Endothelial cell of umbilical vein (primary cell): ENCODE results near the gene TTLL11. TPM values are rescaled to one million over a fixed set of nuclear protein-coding genes. Genes with fewer than 3 reads are reported as not detected.

Source experiments
- BruUV-seq: library from RNA; stranded (reverse); fragments of 400-500 nt; replicated peaks from 2 replicates; lab custom pipeline; 2021; lab: Mats Ljungman, UMichigan
- CTCF ChIA-PET: fragments of 300-600, 350-600 bp; sonication (Branson Sonifier 250); formaldehyde crosslinking; loops from one replicate; lab custom pipeline; 2021; ENCODE audit warnings: antibody characterized with exemption, inconsistent platforms; lab: Charles Lee
- POLR2A ChIA-PET: fragments of 300-600, 350-600 bp; sonication (Branson Sonifier 250); formaldehyde crosslinking; loops from one replicate; lab custom pipeline; 2021; ENCODE audit warnings: antibody characterized with exemption, inconsistent platforms; lab: Charles Lee
- DNase-seq: peaks from one replicate; pipeline ENCODE4 v3.0.0-alpha.2; 2011; ENCODE audit warnings: low read depth, low spot score
- FAIRE-seq: peaks from 2 replicates; lab custom pipeline; 2011; peaks lifted over from hg19 to GRCh38; lab: Jason Lieb, UNC
- H2AFZ ChIP-seq: 2 replicates; pipeline ENCODE4 v1.6.0; 2012; ENCODE audit warnings: low read depth, low read length, control low read depth, inconsistent platforms
- H3K27ac ChIP-seq: 2 replicates; pipeline ENCODE4 v1.5.1; 2011; ENCODE audit warnings: low read depth, mild to moderate bottlenecking, control low read depth, low read length, moderate library complexity; ENCODE audit not compliant: insufficient read depth
- H3K27me3 ChIP-seq, 2 experiments: 2 replicates each; pipeline versions ENCODE4 v1.6.0 to v1.6.1; 2011; ENCODE audit warnings: low read length in 2 of 2, mixed read lengths in 1 of 2; ENCODE audit not compliant: control insufficient read depth in 2 of 2, insufficient read depth in 2 of 2
- H3K36me3 ChIP-seq, 2 experiments: 2 replicates in 1 of 2; 3 replicates in 1 of 2; pipeline ENCODE4 v1.5.1; 2011; ENCODE audit warnings: low read length in 2 of 2, mild to moderate bottlenecking in 1 of 2, moderate library complexity in 1 of 2; ENCODE audit not compliant: control insufficient read depth in 2 of 2, insufficient read depth in 2 of 2; ENCODE audit errors: extremely low read depth in 1 of 2
- H3K4me1 ChIP-seq: 3 replicates; pipeline ENCODE4 v1.5.1; 2011; ENCODE audit warnings: mild to moderate bottlenecking, low read length; ENCODE audit not compliant: control insufficient read depth, insufficient read depth; ENCODE audit errors: extremely low read depth
- H3K4me2 ChIP-seq: 2 replicates; pipeline ENCODE4 v1.6.1; 2011; ENCODE audit warnings: low read length, control low read depth, mixed read lengths; ENCODE audit not compliant: insufficient read depth
- H3K4me3 ChIP-seq, 3 experiments: fragments of 200-600 bp in 1 of 3; sonication (generic), shearing (Covaris generic) in 1 of 3; replicated peaks in 1 of 3; 2 replicates each; pipeline ENCODE4 v1.5.1; 2011 to 2016; ENCODE audit warnings: control low read depth in 3 of 3, low read length in 3 of 3, mild to moderate bottlenecking in 2 of 3, inconsistent platforms in 1 of 3, low read depth in 1 of 3, moderate library complexity in 1 of 3; ENCODE audit not compliant: insufficient read depth in 1 of 3
- H3K79me2 ChIP-seq: 2 replicates; pipeline ENCODE4 v1.6.0; 2012; ENCODE audit warnings: low read length, inconsistent platforms; ENCODE audit not compliant: control insufficient read depth, insufficient read depth
- H3K9ac ChIP-seq: replicated peaks from 2 replicates; pipeline ENCODE3; 2011; ENCODE audit warnings: low read length, control low read depth; ENCODE audit not compliant: insufficient read depth; ENCODE audit errors: extremely low read depth
- H3K9me1 ChIP-seq: replicated peaks from 3 replicates; pipeline ENCODE4 v1.6.0; 2011; ENCODE audit warnings: mild to moderate bottlenecking, low read length; ENCODE audit not compliant: control insufficient read depth, insufficient read depth; ENCODE audit errors: extremely low read depth
- H3K9me3 ChIP-seq: replicated peaks from 2 replicates; pipeline ENCODE4 v1.5.1; 2012; ENCODE audit warnings: low read length, inconsistent platforms; ENCODE audit not compliant: control insufficient read depth, insufficient read depth
- H4K20me1 ChIP-seq: replicated peaks from 2 replicates; pipeline ENCODE3; 2011; ENCODE audit warnings: mild to moderate bottlenecking, low read length; ENCODE audit not compliant: control insufficient read depth, insufficient read depth; ENCODE audit errors: extremely low read depth
- EZH2 ChIP-seq: IDR thresholded peaks from 2 replicates; pipeline ENCODE4 v1.6.1; 2012; ENCODE audit warnings: borderline replicate concordance, low read depth, mild to moderate bottlenecking, moderate library complexity, low read length, inconsistent platforms; ENCODE audit not compliant: severe bottlenecking
- GATA2 ChIP-seq: IDR thresholded peaks from 2 replicates; pipeline ENCODE4 v1.7.0; 2011; ENCODE audit warnings: low read depth, mild to moderate bottlenecking, moderate library complexity, mixed read lengths, low read length; ENCODE audit not compliant: insufficient read length, insufficient read depth
- JUN ChIP-seq: IDR thresholded peaks from 2 replicates; pipeline ENCODE4 v1.6.1; 2011; ENCODE audit warnings: borderline replicate concordance, low read depth; ENCODE audit not compliant: insufficient read length, insufficient read depth
- MYC ChIP-seq: IDR thresholded peaks from one replicate; pipeline ENCODE4 v1.6.1; 2011; ENCODE audit warnings: mild to moderate bottlenecking, low read depth, low read length
- POLR2A ChIP-seq: IDR thresholded peaks from 2 replicates; pipeline ENCODE4 v1.6.1; 2012; ENCODE audit warnings: low read depth, mild to moderate bottlenecking, control low read depth, low read length
- POLR2AphosphoS5 ChIP-seq: IDR thresholded peaks from 2 replicates; pipeline ENCODE4 v1.6.1; 2012; ENCODE audit warnings: low read depth, mild to moderate bottlenecking, control low read depth, low read length, moderate library complexity; ENCODE audit not compliant: insufficient read depth
- dilution Hi-C: fragments of 300-500 bp; cut with MboI; formaldehyde crosslinking; loops from one replicate; pipeline ENCODE4 v1.15.0; 2019; ENCODE audit warnings: low sequenced_read_pairs; ENCODE audit not compliant: extremely low pct_ligation_motif_present
- intact Hi-C: fragments of 100-400 bp; cut with micrococcal nuclease; formaldehyde crosslinking; loops from one replicate; pipeline ENCODE4 v1.10.0; 2022
- polyA plus RNA-seq, 4 experiments: library from polyadenylated mRNA; depleted of rRNA in 3 of 4; stranded (reverse) in 3 of 4; unstranded in 1 of 4; fragments of >200 nt; gene quantifications; 2 replicates each; pipeline versions ENCODE4 v1.2.1 to v1.2.3, GENCODE V29; 2011 to 2012; ENCODE audit warnings: missing spikeins in 1 of 4
- total RNA-seq: library from RNA; stranded (reverse); gene quantifications from 2 replicates; pipeline ENCODE4 v1.2.3, GENCODE V29; 2021
- TF ChIP-seq, protein P1 (sequence below), 2 donors: IDR thresholded peaks; 1 replicate in 1 of 2; 2 replicates in 1 of 2; pipeline ENCODE4 v1.5.1; 2011; ENCODE audit warnings: low read length in 2 of 2, mild to moderate bottlenecking in 2 of 2, moderate library complexity in 2 of 2, control low read depth in 1 of 2, inconsistent platforms in 1 of 2, low read depth in 1 of 2; ENCODE audit not compliant: insufficient read depth in 1 of 2; ENCODE audit errors: extremely low read depth in 1 of 2
- TF ChIP-seq, protein P2 (sequence below): IDR thresholded peaks from 2 replicates; pipeline ENCODE4 v1.6.1; 2011; ENCODE audit not compliant: insufficient read depth, insufficient read length

The TTLL11 gene
- total and polyA plus RNA-seq, 2 donors (not counting 3 experiments of a cell fraction or from before 2014, with no cell fraction given), result 4.9 to 5.1 TPM

DNA sequence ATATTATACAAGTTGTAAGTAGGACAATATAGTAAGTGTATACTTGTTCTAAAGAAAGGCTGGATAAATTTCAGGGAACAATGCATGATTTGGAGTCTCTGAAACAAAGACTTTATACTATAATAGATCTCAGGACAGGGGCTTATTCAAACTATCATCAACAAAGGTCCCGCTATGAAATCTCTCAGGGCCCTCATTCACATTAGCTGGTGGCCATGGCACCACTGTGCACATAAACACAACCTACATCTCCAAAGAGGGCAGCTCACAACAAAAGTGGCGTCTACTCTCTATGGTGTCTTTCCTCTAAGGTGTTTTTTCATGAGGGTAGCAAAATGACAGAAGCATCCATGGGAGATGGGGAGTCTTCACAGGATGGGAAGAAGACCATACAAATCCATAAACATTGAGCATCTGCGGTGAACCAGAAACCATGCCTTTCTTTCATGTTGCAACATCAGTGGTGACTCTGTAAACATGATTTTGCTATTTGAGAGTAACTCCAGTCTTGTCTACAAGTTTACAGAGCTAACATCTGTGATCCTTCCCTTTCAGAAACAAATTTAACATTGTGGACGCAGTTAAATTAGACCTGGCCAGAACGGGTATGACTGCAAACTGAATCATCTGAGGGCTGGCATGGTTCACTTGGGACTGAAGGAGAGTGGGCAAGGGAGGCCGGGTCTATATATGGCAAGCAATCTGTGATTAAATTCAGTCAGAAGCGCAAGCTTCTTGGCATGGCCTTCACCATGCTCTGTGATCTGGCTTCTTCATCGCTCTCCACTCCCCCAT is 5.5 kb downstream of the TTLL11 start:
- H3K27me3 ChIP-seq, result no peaks in the 10 kb centered on the region
- FAIRE-seq, result no peak
- ChIA-PET POLR2A (no interaction called here), CTCF (interaction anchor here (1.6 kb wide), 1 partner anchor 11 kb away, joined by 5 read pairs; no protein-coding TSS in a partner anchor)
- no peaks in the 10 kb centered on the region for H3K9me3 ChIP-seq
- BruUV-seq, result no TSS peak
- peaks cover 8% of the 10 kb centered on the region for H3K4me1 ChIP-seq
- no peak for DNase-seq
- dilution Hi-C loops (no loop called here), intact Hi-C loops (no loop called here)
- H3K36me3 ChIP-seq, result no peaks in the 10 kb centered on the region
- TF ChIP-seq JUN, result no peak
- no peak for TF ChIP-seq POLR2AphosphoS5
- no peak for TF ChIP-seq MYC
- no peak for TF ChIP-seq EZH2
- no peak for TF ChIP-seq GATA2
- TF ChIP-seq, protein P1, sequence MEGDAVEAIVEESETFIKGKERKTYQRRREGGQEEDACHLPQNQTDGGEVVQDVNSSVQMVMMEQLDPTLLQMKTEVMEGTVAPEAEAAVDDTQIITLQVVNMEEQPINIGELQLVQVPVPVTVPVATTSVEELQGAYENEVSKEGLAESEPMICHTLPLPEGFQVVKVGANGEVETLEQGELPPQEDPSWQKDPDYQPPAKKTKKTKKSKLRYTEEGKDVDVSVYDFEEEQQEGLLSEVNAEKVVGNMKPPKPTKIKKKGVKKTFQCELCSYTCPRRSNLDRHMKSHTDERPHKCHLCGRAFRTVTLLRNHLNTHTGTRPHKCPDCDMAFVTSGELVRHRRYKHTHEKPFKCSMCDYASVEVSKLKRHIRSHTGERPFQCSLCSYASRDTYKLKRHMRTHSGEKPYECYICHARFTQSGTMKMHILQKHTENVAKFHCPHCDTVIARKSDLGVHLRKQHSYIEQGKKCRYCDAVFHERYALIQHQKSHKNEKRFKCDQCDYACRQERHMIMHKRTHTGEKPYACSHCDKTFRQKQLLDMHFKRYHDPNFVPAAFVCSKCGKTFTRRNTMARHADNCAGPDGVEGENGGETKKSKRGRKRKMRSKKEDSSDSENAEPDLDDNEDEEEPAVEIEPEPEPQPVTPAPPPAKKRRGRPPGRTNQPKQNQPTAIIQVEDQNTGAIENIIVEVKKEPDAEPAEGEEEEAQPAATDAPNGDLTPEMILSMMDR (IDR thresholded peaks at IDR 0.05; ENCODE audit: extremely low read depth in 1 of 2, insufficient read depth in 1 of 2, low read depth in 1 of 2, low read length in 2 of 2), result no peak
- no peak for TF ChIP-seq POLR2A
- TF ChIP-seq, protein P2, sequence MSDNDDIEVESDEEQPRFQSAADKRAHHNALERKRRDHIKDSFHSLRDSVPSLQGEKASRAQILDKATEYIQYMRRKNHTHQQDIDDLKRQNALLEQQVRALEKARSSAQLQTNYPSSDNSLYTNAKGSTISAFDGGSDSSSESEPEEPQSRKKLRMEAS, result no peak
- H3K4me3 ChIP-seq, result no peak overlapping the region
- no peak overlapping the region for H3K9ac ChIP-seq
- no peak overlapping the region for H3K4me2 ChIP-seq
- no peak overlapping the region for H2AFZ ChIP-seq
- H3K27ac ChIP-seq, result no peak overlapping the region
- H4K20me1 ChIP-seq, result no peaks in the 10 kb centered on the region
- no peaks in the 10 kb centered on the region for H3K9me1 ChIP-seq
- H3K79me2 ChIP-seq, result no peaks in the 10 kb centered on the region
